ENCODE measurements around the gene ZFHX2.

- TF ChIP-seq CTCF (IDR thresholded peaks at IDR 0.05) (no peak), POLR2A (IDR thresholded peaks at IDR 0.05) (no peak)
Measured at GRCh38 chr14:23528555-23528954, 23.0 kb downstream of the ZFHX2 start.

Data from testis (tissue), 2 donors.